Right ventricle myocardium inferior (tissue), 1 donor: ENCODE measurements around the gene BUD13. TPM values are rescaled to one million over a fixed set of nuclear protein-coding genes. Genes with fewer than 3 reads are reported as not detected.

ENCODE experiments used
- ATAC-seq: fragments of 200-7000 bp; cut with Tn5 transposase; one replicate; pipeline ENCODE4 v1.9.1; 2020; ENCODE audit warnings: mild to moderate bottlenecking, moderate library complexity
- DNase-seq: peaks from one replicate; pipeline ENCODE4 v3.0.0; 2021; ENCODE audit errors: missing footprints
- intact Hi-C: fragments of 100-400 bp; cut with DNase I; formaldehyde crosslinking; loops from one replicate; pipeline ENCODE4 v1.11.0; 2022
- total RNA-seq: library from RNA; stranded (reverse); fragmentation: NEBNext Ultra II Directional; extraction: Animal tissue kit (Norgen Biotek cat#: 25700); gene quantifications from one replicate; pipeline ENCODE4 v1.2.1, GENCODE V29; 2021
- donor health status: DM: no; HTN: yes; CAD: no; lungs with severe emphysema.

Gene BUD13
- total RNA-seq, 1 donor from 2014 or later, result 7.8 TPM

GRCh38 chr11:116701297-116701801 is 71.4 kb downstream of the BUD13 start:
- ATAC-seq, result no peak
- intact Hi-C loops, result no loop called here
- no peak for DNase-seq

GRCh38 chr11:116700586-116701220 is 72.1 kb downstream of the BUD13 start:
- no peak for DNase-seq
- no peak for ATAC-seq
- intact Hi-C loops, result no loop called here

Other genes with a start within 250 kb of the BUD13 start
- gene ZPR1, start 15.0 kb upstream of the BUD13 start, total RNA-seq, result 23.3 TPM
- gene APOA5, start 18.9 kb upstream of the BUD13 start, total RNA-seq, result not detected
- not detected for gene APOA4, start 50.3 kb upstream of the BUD13 start, total RNA-seq
- not detected for gene APOC3, start 56.9 kb upstream of the BUD13 start, total RNA-seq
- gene APOA1, start 64.6 kb upstream of the BUD13 start, total RNA-seq, result 5.4 TPM